ENCODE measurements around the gene MTX1. TPM values are rescaled to one million over a fixed set of nuclear protein-coding genes. Genes with fewer than 3 reads are reported as not detected.

Gene MTX1
- total RNA-seq, 1 donor: 38.0 TPM

- TF ChIP-seq, protein P1, sequence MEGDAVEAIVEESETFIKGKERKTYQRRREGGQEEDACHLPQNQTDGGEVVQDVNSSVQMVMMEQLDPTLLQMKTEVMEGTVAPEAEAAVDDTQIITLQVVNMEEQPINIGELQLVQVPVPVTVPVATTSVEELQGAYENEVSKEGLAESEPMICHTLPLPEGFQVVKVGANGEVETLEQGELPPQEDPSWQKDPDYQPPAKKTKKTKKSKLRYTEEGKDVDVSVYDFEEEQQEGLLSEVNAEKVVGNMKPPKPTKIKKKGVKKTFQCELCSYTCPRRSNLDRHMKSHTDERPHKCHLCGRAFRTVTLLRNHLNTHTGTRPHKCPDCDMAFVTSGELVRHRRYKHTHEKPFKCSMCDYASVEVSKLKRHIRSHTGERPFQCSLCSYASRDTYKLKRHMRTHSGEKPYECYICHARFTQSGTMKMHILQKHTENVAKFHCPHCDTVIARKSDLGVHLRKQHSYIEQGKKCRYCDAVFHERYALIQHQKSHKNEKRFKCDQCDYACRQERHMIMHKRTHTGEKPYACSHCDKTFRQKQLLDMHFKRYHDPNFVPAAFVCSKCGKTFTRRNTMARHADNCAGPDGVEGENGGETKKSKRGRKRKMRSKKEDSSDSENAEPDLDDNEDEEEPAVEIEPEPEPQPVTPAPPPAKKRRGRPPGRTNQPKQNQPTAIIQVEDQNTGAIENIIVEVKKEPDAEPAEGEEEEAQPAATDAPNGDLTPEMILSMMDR (IDR thresholded peaks at IDR 0.05; ENCODE audit: insufficient read depth, low read depth, low read length): no peak
- DNase-seq (ENCODE audit: low read depth): peak; percentile 90
- peak within 1 kb of the TSS; percentile 85 for H3K4me3 ChIP-seq (ENCODE audit: low read depth, low read length)
Observed at GRCh38 chr1:155255243-155256007, 46.9 kb downstream of the MTX1 start, which contains the start of gene ENTREP3. Gene ENTREP3, minus strand, starts transcription at chr1:155255483. Its CDS starts 606 bp downstream, at chr1:155254877.

GRCh38 chr1:155256058-155256852 is 47.8 kb downstream of the MTX1 start:
- H3K4me3 ChIP-seq (ENCODE audit: low read depth, low read length): peak overlapping the region; percentile 85
- TF ChIP-seq, protein P1 (IDR thresholded peaks at IDR 0.05; ENCODE audit: insufficient read depth, low read depth, low read length): no peak
- no peak for DNase-seq (ENCODE audit: low read depth)

GRCh38 chr1:155260276-155260675 is 51.8 kb downstream of the MTX1 start:
- TF ChIP-seq, protein P1 (IDR thresholded peaks at IDR 0.05; ENCODE audit: insufficient read depth, low read depth, low read length): no peak

GRCh38 chr1:155261493-155261851 is 53.0 kb downstream of the MTX1 start:
- H3K4me3 ChIP-seq (ENCODE audit: low read depth, low read length): peak overlapping the region; percentile 93
- TF ChIP-seq, protein P1 (IDR thresholded peaks at IDR 0.05; ENCODE audit: insufficient read depth, low read depth, low read length): no peak
- DNase-seq (ENCODE audit: low read depth): no peak

More at GRCh38 chr1:155260276-155260675, 51.8 kb downstream of the MTX1 start:
- no peak for DNase-seq (ENCODE audit: low read depth)
- no peak overlapping the region for H3K4me3 ChIP-seq (ENCODE audit: low read depth, low read length)

GRCh38 chr1:155261852-155262673 is 53.6 kb downstream of the MTX1 start, which contains the start of gene SCAMP3:
Gene SCAMP3, minus strand, starts transcription at chr1:155262360. Its CDS starts 209 bp downstream, at chr1:155262151.
- H3K4me3 ChIP-seq (ENCODE audit: low read depth, low read length): peak within 1 kb of the TSS; percentile 93
- DNase-seq (ENCODE audit: low read depth): peak; percentile 99
- TF ChIP-seq, protein P1 (IDR thresholded peaks at IDR 0.05; ENCODE audit: insufficient read depth, low read depth, low read length): no peak

DNA sequence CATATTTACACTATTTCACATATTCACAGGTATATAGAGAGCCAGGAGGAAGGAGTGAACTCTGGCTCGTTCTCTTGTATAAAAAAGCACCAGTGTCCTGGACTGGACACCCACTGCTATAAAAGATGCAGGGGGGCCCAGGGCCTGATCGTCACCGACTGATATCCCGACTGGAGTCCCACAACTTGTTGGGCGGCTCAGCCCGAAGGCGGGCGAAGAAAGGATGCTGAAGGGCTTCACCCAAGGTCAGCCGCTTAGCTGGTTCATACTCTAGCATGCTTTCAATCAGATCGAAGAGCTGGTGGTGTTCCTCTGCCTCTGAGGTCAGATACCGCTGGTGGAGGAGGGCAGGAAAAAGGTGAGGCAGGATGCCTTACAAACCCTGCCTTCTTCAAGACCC is 54.6 kb downstream of the MTX1 start:
- H3K4me3 ChIP-seq (ENCODE audit: low read depth, low read length): no peak overlapping the region
- DNase-seq (ENCODE audit: low read depth): no peak
- TF ChIP-seq, protein P1 (IDR thresholded peaks at IDR 0.05; ENCODE audit: insufficient read depth, low read depth, low read length): no peak

Data from fibroblast of villous mesenchyme (primary cell).